SH-SY5Y (cell line): ENCODE measurements around the gene TSFM.

Experiments used
- GATA2 ChIP-seq: IDR thresholded peaks from 2 replicates; pipeline ENCODE4 v1.6.1; 2011; ENCODE audit warnings: mild to moderate bottlenecking, low read depth, low read length
- GATA3 ChIP-seq: IDR thresholded peaks from 2 replicates; pipeline ENCODE4 v1.6.1; 2011; ENCODE audit warnings: low read depth, mild to moderate bottlenecking, low read length, moderate library complexity

Gene TSFM

DNA sequence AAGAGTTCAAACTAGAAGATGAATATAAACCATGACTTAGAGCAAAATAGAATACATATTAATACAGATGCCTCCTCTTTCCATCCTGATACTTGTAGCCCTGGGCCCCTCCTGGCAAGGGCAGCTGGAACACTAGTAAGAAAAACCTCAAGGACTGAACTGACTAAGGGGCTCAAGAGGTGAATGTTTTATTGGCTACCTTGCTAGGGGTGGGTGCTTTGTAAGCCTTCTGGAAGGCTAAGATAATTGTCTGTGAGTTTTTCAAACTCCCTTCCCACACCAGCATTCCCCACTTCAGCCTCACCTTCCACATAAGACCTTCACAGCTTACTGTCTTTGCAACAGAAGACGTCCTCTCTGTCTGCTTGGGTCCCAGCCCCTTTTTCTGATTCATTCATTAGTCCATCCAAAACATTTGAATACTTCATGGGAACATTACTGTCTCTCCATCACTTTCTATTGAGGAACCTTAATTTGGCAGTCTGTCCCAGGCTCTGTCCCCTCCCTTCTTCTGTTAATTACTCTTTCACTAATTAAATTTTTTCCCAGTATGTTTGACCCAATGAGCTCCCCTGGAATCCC, 28.7 kb upstream of the TSFM start:
- TF ChIP-seq GATA3 (no peak), GATA2 (no peak)

DNA sequence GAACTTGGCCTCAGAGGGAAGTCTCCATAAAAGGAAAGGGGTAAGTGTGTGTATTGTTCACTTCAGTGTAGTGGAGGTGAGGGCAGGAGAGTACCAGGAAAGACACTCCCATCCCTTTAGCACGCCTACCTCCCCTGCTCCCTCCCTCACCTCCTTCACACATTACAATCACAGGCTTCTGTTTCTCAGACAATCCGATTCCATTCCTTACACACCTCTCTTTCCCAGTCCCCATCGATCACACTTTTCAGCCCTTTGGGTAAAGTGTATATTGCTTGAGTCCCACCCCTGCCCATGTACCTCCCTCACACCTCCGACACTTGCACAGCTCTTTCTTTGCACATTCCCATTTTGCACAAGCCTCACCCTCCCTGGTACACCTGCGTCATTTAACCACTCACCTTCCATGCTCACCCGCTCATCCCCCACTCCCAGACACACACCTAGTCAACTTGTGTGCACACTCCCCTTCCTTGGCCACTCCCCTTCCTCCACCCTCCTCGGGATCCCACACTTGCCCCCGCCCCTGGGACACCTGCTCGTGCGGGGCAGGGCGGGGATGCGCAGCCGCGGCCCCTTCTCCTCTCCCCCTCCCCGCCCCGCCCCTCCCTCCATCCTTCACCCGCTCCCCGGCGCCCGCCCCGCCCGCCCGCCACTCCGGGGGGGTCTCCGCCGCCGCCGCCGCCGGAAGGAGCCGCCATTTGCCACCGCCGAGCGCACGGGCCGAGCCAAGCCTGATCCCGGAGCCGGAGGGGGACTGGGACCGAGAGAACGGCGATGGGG, 28.0 kb upstream of the TSFM start, which contains the start of gene MARCHF9:
Gene MARCHF9 (plus strand): TSS at position 693 of the 783 bp plus-strand sequence. CDS start 426 bp downstream, outside the sequence.
- TF ChIP-seq GATA2: no peak
- no peak for TF ChIP-seq GATA3

DNA sequence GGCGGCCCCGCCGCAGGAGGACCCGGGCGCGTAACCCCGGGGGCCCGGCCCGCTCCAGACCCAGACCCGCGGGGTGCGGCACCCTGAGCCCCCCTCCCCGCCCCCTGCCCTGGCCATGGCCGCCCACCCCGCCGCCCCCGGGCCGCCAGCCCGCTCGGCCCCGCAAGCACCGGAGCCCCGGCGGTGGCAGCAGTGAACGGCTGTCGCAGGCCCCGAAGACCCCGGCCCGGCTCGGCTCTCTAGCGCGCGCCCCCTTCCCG, 27.5 kb upstream of the TSFM start:
- TF ChIP-seq GATA3 (no peak), GATA2 (no peak)

DNA sequence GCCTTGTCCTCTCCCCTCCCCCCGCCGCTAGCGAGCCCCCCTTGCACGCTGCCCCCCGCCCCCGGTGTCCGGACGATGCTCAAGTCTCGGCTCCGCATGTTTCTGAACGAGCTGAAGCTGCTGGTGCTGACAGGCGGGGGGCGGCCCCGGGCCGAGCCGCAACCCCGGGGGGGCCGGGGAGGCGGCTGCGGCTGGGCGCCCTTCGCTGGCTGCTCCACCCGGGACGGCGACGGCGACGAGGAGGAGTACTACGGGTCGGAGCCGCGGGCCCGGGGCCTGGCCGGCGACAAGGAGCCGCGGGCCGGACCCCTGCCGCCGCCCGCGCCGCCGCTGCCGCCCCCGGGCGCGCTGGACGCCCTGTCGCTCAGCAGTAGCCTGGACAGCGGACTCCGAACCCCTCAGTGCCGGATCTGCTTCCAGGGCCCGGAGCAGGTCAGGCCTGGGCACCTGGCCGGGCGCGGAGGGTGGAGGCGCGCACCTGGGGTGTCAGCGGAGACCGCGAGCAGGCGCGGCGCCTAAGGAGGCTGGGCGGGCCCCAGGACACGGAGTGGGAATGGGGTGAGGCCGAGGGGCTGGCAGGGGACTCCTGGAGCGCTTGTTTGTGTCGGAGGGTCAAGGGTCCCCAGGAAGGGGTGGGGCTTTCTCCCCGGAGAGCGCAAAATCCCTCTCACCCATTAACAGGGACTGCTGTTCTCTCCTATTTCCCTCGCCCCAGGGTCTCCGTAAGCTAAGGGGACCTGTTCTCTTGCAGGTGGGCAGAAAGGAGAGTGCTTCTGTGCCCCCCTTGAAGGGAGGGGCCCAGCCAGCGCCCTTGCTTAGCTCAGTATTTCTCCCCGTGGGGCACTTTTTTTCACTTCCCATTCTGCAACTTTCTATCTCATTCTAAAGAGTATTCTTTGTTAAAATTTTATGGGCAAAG, 26.9 kb upstream of the TSFM start:
- TF ChIP-seq GATA2: no peak
- no peak for TF ChIP-seq GATA3

DNA sequence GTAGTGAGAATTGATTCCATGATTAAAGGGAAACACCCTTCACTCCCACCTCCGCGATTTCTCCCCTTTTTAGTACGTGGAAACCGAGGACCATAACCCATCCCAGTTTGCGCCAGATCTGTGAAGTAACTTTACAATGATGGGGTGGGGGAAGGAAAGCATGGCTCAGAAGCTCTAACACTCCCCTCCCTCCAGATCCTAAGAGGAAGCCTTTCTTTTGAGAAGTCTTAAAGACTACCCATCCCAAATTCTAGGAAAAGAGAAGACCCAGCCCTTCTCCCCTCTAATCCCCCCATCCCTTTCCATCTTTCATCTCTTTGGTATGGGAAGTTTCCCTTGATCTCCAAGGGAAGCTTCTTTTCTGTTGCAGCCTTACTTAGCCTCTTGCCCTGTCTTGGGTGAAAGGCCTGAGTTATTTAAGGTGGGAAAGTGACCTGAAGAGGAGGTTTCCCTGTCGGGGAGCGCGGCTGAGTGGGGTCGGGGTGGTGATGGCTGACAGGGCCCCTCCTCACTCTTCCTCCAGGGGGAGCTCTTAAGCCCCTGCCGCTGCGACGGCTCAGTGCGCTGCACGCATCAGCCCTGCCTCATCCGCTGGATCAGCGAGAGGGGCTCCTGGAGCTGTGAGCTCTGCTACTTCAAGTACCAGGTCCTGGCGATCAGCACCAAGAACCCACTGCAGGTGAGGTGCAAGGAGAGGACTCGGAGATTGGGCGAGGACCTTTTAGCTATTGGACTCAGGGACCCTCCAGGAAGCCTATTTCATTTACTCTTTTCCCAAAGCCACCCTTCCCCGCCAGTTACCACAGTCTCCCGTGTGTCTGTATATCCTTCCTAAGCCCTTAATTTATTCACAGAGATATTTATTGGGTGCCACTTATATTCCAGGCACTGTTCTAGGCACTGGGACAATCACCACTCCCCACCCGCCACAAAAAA, 25.9 kb upstream of the TSFM start:
- TF ChIP-seq GATA3: no peak
- TF ChIP-seq GATA2: no peak

GRCh38 chr12:57757771-57758170, 24.8 kb upstream of the TSFM start:
- TF ChIP-seq GATA3: no peak
- no peak for TF ChIP-seq GATA2

DNA sequence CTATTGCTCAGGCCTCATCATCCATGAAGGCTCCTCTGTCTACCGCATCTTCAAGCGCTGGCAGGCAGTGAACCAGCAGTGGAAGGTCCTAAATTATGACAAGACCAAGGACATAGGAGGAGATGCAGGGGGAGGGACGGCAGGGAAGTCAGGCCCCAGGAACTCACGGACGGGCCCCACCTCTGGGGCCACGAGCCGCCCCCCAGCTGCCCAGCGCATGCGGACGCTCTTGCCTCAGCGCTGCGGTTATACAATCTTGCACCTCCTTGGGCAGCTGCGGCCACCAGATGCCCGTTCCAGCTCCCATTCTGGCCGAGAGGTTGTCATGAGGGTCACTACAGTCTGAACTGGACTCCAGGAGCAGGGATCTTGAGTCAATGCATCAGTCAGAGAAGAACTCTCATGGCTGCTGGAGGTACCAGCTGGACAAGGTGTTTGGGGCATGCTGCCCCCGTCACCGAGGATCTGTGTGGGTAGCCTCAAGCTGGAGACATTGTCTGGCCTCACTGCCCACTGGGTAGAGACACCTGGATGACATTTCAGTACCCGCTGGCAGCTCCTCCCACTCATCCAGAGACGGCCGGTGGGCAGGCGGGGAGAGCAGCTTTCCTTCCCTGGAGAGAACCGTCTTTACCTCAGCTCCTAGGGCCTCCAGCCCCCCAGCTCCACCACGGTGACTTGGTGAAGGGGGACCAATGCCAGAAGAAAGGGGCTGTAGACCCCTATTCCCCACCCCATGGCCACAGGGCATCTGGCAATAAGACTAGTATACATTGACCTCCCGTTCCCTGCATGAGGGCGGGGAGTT, 23.8 kb upstream of the TSFM start:
- TF ChIP-seq GATA2 (no peak), GATA3 (no peak)

- TF ChIP-seq GATA3: no peak
- no peak for TF ChIP-seq GATA2
Measured at GRCh38 chr12:57759360-57759980, 23.1 kb upstream of the TSFM start.

- no peak for TF ChIP-seq GATA2
- no peak for TF ChIP-seq GATA3
Measured at GRCh38 chr12:57760347-57760982, 22.1 kb upstream of the TSFM start.

DNA sequence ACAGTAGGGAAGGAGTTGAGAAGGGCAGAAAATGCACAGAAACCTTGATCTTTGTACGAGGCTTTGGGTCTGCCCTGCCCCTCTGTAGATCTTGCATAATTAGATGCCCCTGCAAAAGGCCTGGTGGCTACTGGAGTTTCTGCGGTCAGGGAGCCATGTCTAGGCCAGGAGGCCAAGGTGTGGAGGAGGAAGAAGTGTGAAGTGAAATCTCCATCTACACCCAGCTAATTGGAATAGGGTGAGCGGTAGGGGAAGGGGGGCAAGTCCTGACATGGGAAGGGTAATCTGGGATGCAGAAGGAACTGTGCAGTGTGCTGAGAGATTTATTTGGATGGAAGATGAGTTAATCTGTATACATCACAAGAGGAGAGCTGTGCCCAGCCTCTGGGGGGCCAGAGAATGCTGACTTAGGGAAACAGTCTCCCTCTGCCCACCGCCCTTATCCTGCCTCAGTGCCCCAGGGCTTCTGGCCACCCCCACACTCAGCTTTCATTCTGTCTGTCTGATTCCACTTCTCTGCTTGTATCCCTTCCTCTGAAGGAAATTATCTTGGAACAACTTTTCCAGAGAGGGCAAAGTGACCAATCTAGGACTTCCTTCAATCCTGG, 21.1 kb upstream of the TSFM start:
- no peak for TF ChIP-seq GATA3
- TF ChIP-seq GATA2: no peak

GRCh38 chr12:57762463-57762862, 20.1 kb upstream of the TSFM start:
- TF ChIP-seq GATA2 (no peak), GATA3 (no peak)

DNA sequence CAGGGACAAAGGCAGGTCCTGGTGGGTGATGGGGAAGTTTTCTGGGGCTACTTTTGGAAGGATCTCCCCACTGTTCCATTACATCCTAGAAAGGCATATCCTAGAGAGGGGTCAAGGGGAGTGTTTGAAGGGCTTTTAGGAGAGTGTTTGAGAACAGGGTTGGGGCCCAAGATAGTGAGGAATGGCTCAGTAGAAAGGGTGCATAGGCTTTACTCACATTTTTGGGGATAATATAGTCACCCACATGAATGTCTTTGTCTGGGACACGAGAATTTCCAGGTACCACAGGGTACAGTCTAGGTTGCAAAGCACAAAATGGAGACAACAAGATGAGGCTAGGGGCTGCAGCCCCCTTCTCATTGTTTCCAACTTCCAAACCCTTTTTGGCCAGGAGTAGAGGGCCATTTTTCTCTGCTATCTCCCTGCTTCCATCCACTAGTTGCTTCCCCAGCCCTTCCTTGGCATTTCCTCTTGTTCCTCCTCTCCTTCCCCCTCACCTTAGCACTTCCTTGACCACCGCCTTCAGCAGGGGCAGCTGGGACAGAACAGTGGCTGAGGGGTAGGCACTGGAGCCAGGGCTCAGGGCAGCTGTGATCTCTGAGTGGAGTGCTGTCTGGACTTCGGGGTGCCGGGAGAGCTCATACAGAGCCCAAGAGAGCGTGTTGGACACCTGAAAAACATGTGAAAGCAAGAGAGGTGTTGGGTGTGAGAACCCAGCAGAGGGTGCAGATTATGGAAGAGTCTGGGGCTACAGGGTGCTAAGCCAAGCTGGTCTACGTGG, 18.5 kb upstream of the TSFM start:
- TF ChIP-seq GATA2 (no peak), GATA3 (no peak)

- TF ChIP-seq GATA2 (no peak), GATA3 (no peak)
Measured at GRCh38 chr12:57764662-57765002, 18.0 kb upstream of the TSFM start.
